Measurements from ENCODE around the gene PTPN1.
"Not testable (repeated sequence)": the region's sequence is repeated elsewhere in the genome, so short reads cannot be mapped to it uniquely, and the experiment has no call there.

Gene PTPN1

GRCh38 chr20:50565383-50565782 lies 55.2 kb downstream of the PTPN1 start:
- TF ChIP-seq, protein P1, sequence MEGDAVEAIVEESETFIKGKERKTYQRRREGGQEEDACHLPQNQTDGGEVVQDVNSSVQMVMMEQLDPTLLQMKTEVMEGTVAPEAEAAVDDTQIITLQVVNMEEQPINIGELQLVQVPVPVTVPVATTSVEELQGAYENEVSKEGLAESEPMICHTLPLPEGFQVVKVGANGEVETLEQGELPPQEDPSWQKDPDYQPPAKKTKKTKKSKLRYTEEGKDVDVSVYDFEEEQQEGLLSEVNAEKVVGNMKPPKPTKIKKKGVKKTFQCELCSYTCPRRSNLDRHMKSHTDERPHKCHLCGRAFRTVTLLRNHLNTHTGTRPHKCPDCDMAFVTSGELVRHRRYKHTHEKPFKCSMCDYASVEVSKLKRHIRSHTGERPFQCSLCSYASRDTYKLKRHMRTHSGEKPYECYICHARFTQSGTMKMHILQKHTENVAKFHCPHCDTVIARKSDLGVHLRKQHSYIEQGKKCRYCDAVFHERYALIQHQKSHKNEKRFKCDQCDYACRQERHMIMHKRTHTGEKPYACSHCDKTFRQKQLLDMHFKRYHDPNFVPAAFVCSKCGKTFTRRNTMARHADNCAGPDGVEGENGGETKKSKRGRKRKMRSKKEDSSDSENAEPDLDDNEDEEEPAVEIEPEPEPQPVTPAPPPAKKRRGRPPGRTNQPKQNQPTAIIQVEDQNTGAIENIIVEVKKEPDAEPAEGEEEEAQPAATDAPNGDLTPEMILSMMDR (IDR thresholded peaks at IDR 0.05), result no peak
- no peak overlapping the region for H3K4me3 ChIP-seq (ENCODE audit: low read depth in 1 of 2, low read length in 1 of 2)
- no peak overlapping the region for H3K27ac ChIP-seq
- no peaks in the 10 kb centered on the region for H3K9me3 ChIP-seq
- peaks cover 91% of the 10 kb centered on the region for H3K36me3 ChIP-seq
- peaks cover 0 to 4% of the 10 kb centered on the region in 2 experiments for H3K4me1 ChIP-seq (ENCODE audit: control insufficient read depth in 1 of 2, insufficient read depth in 1 of 2, low read depth in 1 of 2, low read length in 1 of 2)
- H3K27me3 ChIP-seq, result no peaks in the 10 kb centered on the region

GRCh38 chr20:50565871-50566270 lies 55.7 kb downstream of the PTPN1 start:
- Histone ChIP-seq H3K27ac (no peak overlapping the region), H3K36me3 (peaks cover 93% of the 10 kb centered on the region), H3K4me3 (ENCODE audit: low read depth in 1 of 2, low read length in 1 of 2) (no peak overlapping the region)

DNA sequence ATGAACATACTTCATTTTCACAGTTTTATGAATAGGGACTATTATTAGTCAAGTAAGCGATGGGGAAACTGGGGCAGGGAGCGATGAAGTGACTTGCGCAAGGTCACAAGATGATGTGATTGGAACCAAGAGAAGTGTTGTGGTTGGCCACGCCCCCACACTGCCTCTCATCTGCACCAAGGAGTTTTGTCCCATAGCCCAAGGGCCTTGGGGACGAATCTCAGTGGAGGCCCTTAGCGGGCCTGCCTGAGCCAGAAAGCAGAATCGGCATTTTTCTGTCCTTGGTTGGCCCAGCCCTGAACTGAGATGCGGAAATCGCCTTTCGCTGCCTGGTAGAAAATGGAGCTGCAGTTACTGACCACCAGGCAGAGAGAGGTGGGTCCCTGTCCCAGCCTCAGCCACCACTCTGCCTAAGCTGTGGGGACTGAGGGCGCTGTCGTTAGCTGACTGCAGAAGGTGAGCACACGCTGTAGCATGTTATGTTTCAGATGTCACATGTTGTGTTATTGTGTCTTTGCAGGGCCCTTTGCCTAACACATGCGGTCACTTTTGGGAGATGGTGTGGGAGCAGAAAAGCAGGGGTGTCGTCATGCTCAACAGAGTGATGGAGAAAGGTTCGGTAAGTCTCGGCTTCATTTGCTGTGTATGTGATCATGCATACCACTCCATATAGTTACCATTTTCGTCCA lies 57.8 kb downstream of the PTPN1 start:
- peaks cover 77% of the 10 kb centered on the region for H3K36me3 ChIP-seq
- TF ChIP-seq, protein P1 (IDR thresholded peaks at IDR 0.05), result no peak
- H3K27me3 ChIP-seq, result no peaks in the 10 kb centered on the region
- no peaks in the 10 kb centered on the region for H3K9me3 ChIP-seq
- H3K4me3 ChIP-seq (ENCODE audit: low read depth in 1 of 2, low read length in 1 of 2), result no peak overlapping the region
- no peak overlapping the region for H3K27ac ChIP-seq
- peaks cover 13 to 19% of the 10 kb centered on the region in 2 experiments for H3K4me1 ChIP-seq (ENCODE audit: control insufficient read depth in 1 of 2, insufficient read depth in 1 of 2, low read depth in 1 of 2, low read length in 1 of 2)

More at GRCh38 chr20:50565871-50566270, 55.7 kb downstream of the PTPN1 start:
- no peaks in the 10 kb centered on the region for H3K9me3 ChIP-seq
- H3K27me3 ChIP-seq, result no peaks in the 10 kb centered on the region
- TF ChIP-seq, protein P1 (IDR thresholded peaks at IDR 0.05), result no peak
- peaks cover 0 to 4% of the 10 kb centered on the region in 2 experiments for H3K4me1 ChIP-seq (ENCODE audit: control insufficient read depth in 1 of 2, insufficient read depth in 1 of 2, low read depth in 1 of 2, low read length in 1 of 2)

GRCh38 chr20:50568549-50568942 lies 58.4 kb downstream of the PTPN1 start:
- Histone ChIP-seq H3K4me3 (ENCODE audit: low read depth in 1 of 2, low read length in 1 of 2) (no peak overlapping the region), H3K36me3 (peaks cover 71% of the 10 kb centered on the region), H3K27ac (no peak overlapping the region), H3K4me1 (ENCODE audit: control insufficient read depth in 1 of 2, insufficient read depth in 1 of 2, low read depth in 1 of 2, low read length in 1 of 2) (peaks cover 16 to 19% of the 10 kb centered on the region in 2 experiments), H3K9me3 (no peaks in the 10 kb centered on the region), H3K27me3 (no peaks in the 10 kb centered on the region)
- TF ChIP-seq, protein P1 (IDR thresholded peaks at IDR 0.05), result no peak

GRCh38 chr20:50569487-50569863 lies 59.3 kb downstream of the PTPN1 start:
- H3K9me3 ChIP-seq; H3K4me3 ChIP-seq (ENCODE audit: low read depth in 1 of 2, low read length in 1 of 2); H3K27me3 ChIP-seq: not testable (repeated sequence)
- H3K27ac ChIP-seq, result peak overlapping the region; percentile 43
- peaks cover 16 to 19% of the 10 kb centered on the region in 2 experiments for H3K4me1 ChIP-seq (ENCODE audit: control insufficient read depth in 1 of 2, insufficient read depth in 1 of 2, low read depth in 1 of 2, low read length in 1 of 2)
- peaks cover 71% of the 10 kb centered on the region for H3K36me3 ChIP-seq

All from neutrophil (primary cell).